Smooth muscle cell (in vitro differentiated cells): ENCODE results near the gene GRAMD1C. TPM values are rescaled to one million over a fixed set of nuclear protein-coding genes. Genes with fewer than 3 reads are reported as not detected.

Source experiments
- DNase-seq: peaks from one replicate; lab custom pipeline; 2025; ENCODE audit not compliant: unreplicated experiment; lab: John Stamatoyannopoulos, UW
- H2AFZ ChIP-seq: fragments of 200-600 bp; sonication (generic); 2 replicates; pipeline ENCODE4 v1.6.0; 2016; ENCODE audit warnings: antibody characterized with exemption, low read depth, mild to moderate bottlenecking
- H3F3A ChIP-seq: fragments of 200-600 bp; sonication (generic); 2 replicates; pipeline ENCODE4 v1.6.0; 2017; ENCODE audit warnings: antibody characterized with exemption, low read depth
- H3K27ac ChIP-seq: fragments of 200-600 bp; sonication (generic); 2 replicates; pipeline ENCODE4 v1.5.1; 2016; ENCODE audit warnings: low read depth, mild to moderate bottlenecking
- H3K27me3 ChIP-seq: fragments of 200-600 bp; sonication (generic); 2 replicates; pipeline ENCODE4 v1.6.1; 2016; ENCODE audit warnings: low read depth, mild to moderate bottlenecking
- H3K36me3 ChIP-seq: fragments of 200-600 bp; sonication (generic); 2 replicates; pipeline ENCODE4 v1.5.1; 2016; ENCODE audit warnings: low read depth
- H3K4me1 ChIP-seq: fragments of 200-600 bp; sonication (generic); 2 replicates; pipeline ENCODE4 v1.5.1; 2016; ENCODE audit warnings: low read depth
- H3K4me2 ChIP-seq: fragments of 200-600 bp; sonication (generic); 2 replicates; pipeline ENCODE4 v1.6.0; 2016; ENCODE audit warnings: mild to moderate bottlenecking
- H3K4me3 ChIP-seq: fragments of 200-600 bp; sonication (generic); 2 replicates; pipeline ENCODE4 v1.5.1; 2016; ENCODE audit warnings: mild to moderate bottlenecking
- H3K79me2 ChIP-seq: fragments of 200-600 bp; sonication (generic); 2 replicates; pipeline ENCODE4 v1.6.0; 2016; ENCODE audit warnings: low read depth, mild to moderate bottlenecking
- H3K9ac ChIP-seq: fragments of 200-600 bp; sonication (generic); 2 replicates; pipeline ENCODE4 v1.6.0; 2016; ENCODE audit warnings: low read depth
- H3K9me3 ChIP-seq: fragments of 200-600 bp; sonication (generic); replicated peaks from 2 replicates; pipeline ENCODE4 v1.5.1; 2016; ENCODE audit warnings: low read depth
- H4K20me1 ChIP-seq: fragments of 200-600 bp; sonication (generic); 2 replicates; pipeline ENCODE4 v1.6.0; 2016; ENCODE audit warnings: low read depth
- CTCF ChIP-seq: fragments of 200-600 bp; sonication (generic); IDR thresholded peaks from 2 replicates; pipeline ENCODE4 v1.5.1; 2017; ENCODE audit warnings: borderline replicate concordance, mild to moderate bottlenecking, antibody characterized with exemption; ENCODE audit not compliant: insufficient read depth, poor library complexity, severe bottlenecking
- WGBS: methylation state at CpG from one replicate; pipeline ENCODE4 v1.1.7; 2016; ENCODE audit warnings: low lambda C conversion rate; 5-methylcytosine and 5-hydroxymethylcytosine counted together
- polyA plus RNA-seq: library from polyadenylated mRNA; unstranded; fragments of >200 nt; fragmentation: Nextera tagmentation; extraction: Ambion mirVana; gene quantifications from 2 replicates; pipeline ENCODE4 v1.2.1, GENCODE V29; 2016
- total RNA-seq: library from RNA; depleted of rRNA; stranded (reverse); fragments of >200 nt; gene quantifications from 2 replicates; pipeline ENCODE4 v1.2.3, GENCODE V29; 2014

The GRAMD1C gene
- total and polyA plus RNA-seq, 2 experiments from 2014 or later: 1.8 to 1.9 TPM

- no peak overlapping the region for H2AFZ ChIP-seq
- no peak overlapping the region for H3K27ac ChIP-seq
- no peaks in the 10 kb centered on the region for H3K27me3 ChIP-seq
- no peak for TF ChIP-seq CTCF
- no peaks in the 10 kb centered on the region for H3K79me2 ChIP-seq
- H3K4me1 ChIP-seq: no peaks in the 10 kb centered on the region
- DNase-seq: no peak
- no peaks in the 10 kb centered on the region for H3K9me3 ChIP-seq
- no peaks in the 10 kb centered on the region for H3F3A ChIP-seq
- H3K4me2 ChIP-seq: no peak overlapping the region
- 86% methylated on average over 4 of the region's 4 CpGs for WGBS
- no peaks in the 10 kb centered on the region for H4K20me1 ChIP-seq
- no peak overlapping the region for H3K4me3 ChIP-seq
- H3K36me3 ChIP-seq: no peaks in the 10 kb centered on the region
- H3K9ac ChIP-seq: no peak overlapping the region
Observed at GRCh38 chr3:113906568-113907140, 68.1 kb downstream of the GRAMD1C start.

DNA sequence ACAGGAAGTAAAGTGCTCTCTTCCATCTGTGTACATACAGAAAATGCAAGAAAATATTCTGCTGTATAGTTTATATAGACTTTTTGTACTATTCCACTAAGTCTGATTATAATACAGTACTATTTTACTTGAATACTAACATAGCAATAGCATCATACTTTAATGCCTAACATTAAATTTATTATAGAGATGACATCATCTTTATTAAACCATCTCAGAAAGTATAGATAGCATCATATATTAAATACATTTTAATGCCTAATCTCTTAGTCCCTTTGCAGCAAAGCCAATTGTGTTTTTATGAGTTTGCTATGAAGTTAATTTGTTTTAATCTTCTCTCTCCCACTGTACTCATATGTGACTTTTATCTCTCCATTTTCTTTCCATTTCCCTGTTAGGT lies 69.5 kb downstream of the GRAMD1C start:
- no peaks in the 10 kb centered on the region for H4K20me1 ChIP-seq
- no peak overlapping the region for H3K27ac ChIP-seq
- H3K4me3 ChIP-seq: no peak overlapping the region
- no peak for TF ChIP-seq CTCF
- no peak for DNase-seq
- H3K79me2 ChIP-seq: no peaks in the 10 kb centered on the region
- H3K36me3 ChIP-seq: no peaks in the 10 kb centered on the region
- H3K4me1 ChIP-seq: no peaks in the 10 kb centered on the region
- H3K9me3 ChIP-seq: no peaks in the 10 kb centered on the region
- H3K27me3 ChIP-seq: no peaks in the 10 kb centered on the region
- no peaks in the 10 kb centered on the region for H3F3A ChIP-seq
- H3K9ac ChIP-seq: no peak overlapping the region
- H3K4me2 ChIP-seq: no peak overlapping the region
- H2AFZ ChIP-seq: no peak overlapping the region

DNA sequence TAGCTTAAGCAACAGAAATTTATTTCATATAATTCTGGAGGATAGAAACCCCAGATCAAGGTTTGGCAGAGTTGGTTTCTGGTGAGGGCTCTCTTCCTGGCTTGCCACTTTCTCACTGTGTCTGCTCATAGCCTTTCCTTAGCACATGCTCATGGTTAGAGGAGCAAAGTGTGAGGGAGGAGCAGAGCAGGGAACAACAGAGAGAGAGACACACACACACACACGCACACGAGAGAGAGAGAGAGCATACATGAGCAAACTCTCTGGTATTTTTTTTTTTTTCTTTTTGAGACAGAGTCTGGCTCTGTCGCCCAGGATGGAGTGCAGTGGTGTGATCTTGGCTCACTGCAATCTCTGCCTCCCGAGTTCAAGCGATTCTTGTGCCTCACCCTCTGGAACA lies 72.4 kb downstream of the GRAMD1C start:
- H3K27ac ChIP-seq: no peak overlapping the region
- H3K79me2 ChIP-seq: no peaks in the 10 kb centered on the region
- WGBS: 73% methylated on average over 5 of the region's 5 CpGs

More for the DNA sequence above, 72.4 kb downstream of the GRAMD1C start:
- Histone ChIP-seq H3K9me3 (no peaks in the 10 kb centered on the region), H3K4me1 (no peaks in the 10 kb centered on the region), H2AFZ (no peak overlapping the region), H3F3A (no peaks in the 10 kb centered on the region), H3K36me3 (no peaks in the 10 kb centered on the region), H4K20me1 (no peaks in the 10 kb centered on the region), H3K27me3 (no peaks in the 10 kb centered on the region), H3K4me3 (no peak overlapping the region), H3K9ac (no peak overlapping the region), H3K4me2 (no peak overlapping the region)
- DNase-seq: no peak
- no peak for TF ChIP-seq CTCF
